Hepatocyte (in vitro differentiated cells): ENCODE data around the gene PLEKHG4B. TPM values are rescaled to one million over a fixed set of nuclear protein-coding genes. Genes with fewer than 3 reads are reported as not detected.

ENCODE experiments used
- DNase-seq: peaks from one replicate; pipeline ENCODE4 v3.0.0-alpha.2; 2016; ENCODE audit warnings: low spot score
- H2AFZ ChIP-seq: fragments of 200-600 bp; sonication (generic); 2 replicates; pipeline ENCODE4 v1.6.0; 2016; ENCODE audit warnings: antibody characterized with exemption, mild to moderate bottlenecking
- H3K27ac ChIP-seq: fragments of 200-600 bp; sonication (generic); 2 replicates; pipeline ENCODE4 v1.5.1; 2016; ENCODE audit warnings: mild to moderate bottlenecking
- H3K27me3 ChIP-seq: fragments of 200-600 bp; sonication (generic); 2 replicates; pipeline ENCODE4 v1.6.1; 2016
- H3K36me3 ChIP-seq: fragments of 200-600 bp; sonication (generic); replicated peaks from 2 replicates; pipeline ENCODE4 v1.5.1; 2016; ENCODE audit warnings: low read depth; ENCODE audit not compliant: insufficient read depth
- H3K4me1 ChIP-seq: fragments of 200-600 bp; sonication (generic); 2 replicates; pipeline ENCODE4 v1.5.1; 2016; ENCODE audit warnings: mild to moderate bottlenecking, moderate library complexity; ENCODE audit not compliant: insufficient read depth
- H3K4me2 ChIP-seq: fragments of 200-600 bp; sonication (generic); 2 replicates; pipeline ENCODE4 v1.6.0; 2016
- H3K4me3 ChIP-seq: fragments of 200-600 bp; sonication (generic); 2 replicates; pipeline ENCODE4 v1.5.1; 2016; ENCODE audit warnings: mild to moderate bottlenecking
- H3K79me2 ChIP-seq: fragments of 200-600 bp; sonication (generic); 2 replicates; pipeline ENCODE4 v1.6.0; 2017; ENCODE audit warnings: mild to moderate bottlenecking
- H3K9me2 ChIP-seq: fragments of 200-600 bp; sonication (generic); replicated peaks from 2 replicates; pipeline ENCODE4 v1.6.0; 2017; ENCODE audit warnings: mild to moderate bottlenecking; ENCODE audit not compliant: insufficient read depth
- H3K9me3 ChIP-seq: fragments of 200-600 bp; sonication (generic); 2 replicates; pipeline ENCODE4 v1.5.1; 2016; ENCODE audit warnings: low read depth, mild to moderate bottlenecking
- H4K20me1 ChIP-seq: fragments of 200-600 bp; sonication (generic); 2 replicates; pipeline ENCODE4 v1.6.0; 2016; ENCODE audit warnings: mild to moderate bottlenecking; ENCODE audit not compliant: insufficient read depth, poor library complexity, severe bottlenecking
- EZH2 ChIP-seq: fragments of 200-600 bp; sonication (generic); IDR thresholded peaks from 2 replicates; pipeline ENCODE4 v1.6.1; 2016; ENCODE audit warnings: antibody characterized with exemption, mild to moderate bottlenecking, borderline replicate concordance
- EZH2phosphoT487 ChIP-seq: fragments of 200-600 bp; sonication (generic); IDR thresholded peaks from one replicate; pipeline ENCODE4 v1.6.1; 2018; ENCODE audit warnings: antibody characterized with exemption, mild to moderate bottlenecking, low read depth, moderate library complexity; ENCODE audit not compliant: unreplicated experiment, severe bottlenecking
- WGBS: methylation state at CpG from one replicate; pipeline ENCODE4 v1.1.6; 2016; ENCODE audit warnings: low lambda C conversion rate; ENCODE audit errors: missing lambda C conversion rate; 5-methylcytosine and 5-hydroxymethylcytosine counted together
- polyA plus RNA-seq: library from polyadenylated mRNA; unstranded; fragments of >200 nt; fragmentation: Nextera tagmentation; extraction: Ambion mirVana; gene quantifications from 2 replicates; pipeline ENCODE4 v1.2.1, GENCODE V29; 2016
- total RNA-seq: library from RNA; depleted of rRNA; stranded (reverse); fragments of >200 nt; gene quantifications from 2 replicates; pipeline ENCODE4 v1.2.3, GENCODE V29; 2014
- TF ChIP-seq, protein P1 (sequence below): fragments of 200-600 bp; sonication (generic); IDR thresholded peaks from 2 replicates; pipeline ENCODE4 v1.5.1; 2016; ENCODE audit warnings: antibody characterized with exemption, mild to moderate bottlenecking; ENCODE audit not compliant: poor library complexity

PLEKHG4B gene
- total and polyA plus RNA-seq, 2 experiments from 2014 or later, result 3.6 to 4.0 TPM

GRCh38 chr5:49953-50544 lies 41.9 kb upstream of the PLEKHG4B start:
- Histone ChIP-seq H3K27me3 (peaks cover 80% of the 10 kb centered on the region), H3K36me3 (no peaks in the 10 kb centered on the region), H3K4me2 (no peak overlapping the region), H2AFZ (no peak overlapping the region), H4K20me1 (no peaks in the 10 kb centered on the region), H3K9me2 (no peaks in the 10 kb centered on the region), H3K4me1 (no peaks in the 10 kb centered on the region), H3K4me3 (no peak overlapping the region), H3K79me2 (no peaks in the 10 kb centered on the region), H3K27ac (no peak overlapping the region), H3K9me3 (no peaks in the 10 kb centered on the region)
- no peak for DNase-seq
- TF ChIP-seq, protein P1, sequence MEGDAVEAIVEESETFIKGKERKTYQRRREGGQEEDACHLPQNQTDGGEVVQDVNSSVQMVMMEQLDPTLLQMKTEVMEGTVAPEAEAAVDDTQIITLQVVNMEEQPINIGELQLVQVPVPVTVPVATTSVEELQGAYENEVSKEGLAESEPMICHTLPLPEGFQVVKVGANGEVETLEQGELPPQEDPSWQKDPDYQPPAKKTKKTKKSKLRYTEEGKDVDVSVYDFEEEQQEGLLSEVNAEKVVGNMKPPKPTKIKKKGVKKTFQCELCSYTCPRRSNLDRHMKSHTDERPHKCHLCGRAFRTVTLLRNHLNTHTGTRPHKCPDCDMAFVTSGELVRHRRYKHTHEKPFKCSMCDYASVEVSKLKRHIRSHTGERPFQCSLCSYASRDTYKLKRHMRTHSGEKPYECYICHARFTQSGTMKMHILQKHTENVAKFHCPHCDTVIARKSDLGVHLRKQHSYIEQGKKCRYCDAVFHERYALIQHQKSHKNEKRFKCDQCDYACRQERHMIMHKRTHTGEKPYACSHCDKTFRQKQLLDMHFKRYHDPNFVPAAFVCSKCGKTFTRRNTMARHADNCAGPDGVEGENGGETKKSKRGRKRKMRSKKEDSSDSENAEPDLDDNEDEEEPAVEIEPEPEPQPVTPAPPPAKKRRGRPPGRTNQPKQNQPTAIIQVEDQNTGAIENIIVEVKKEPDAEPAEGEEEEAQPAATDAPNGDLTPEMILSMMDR, result no peak
- TF ChIP-seq EZH2phosphoT487 (no peak), EZH2 (no peak)
- WGBS, result 91% methylated on average over 8 of the region's 8 CpGs

DNA sequence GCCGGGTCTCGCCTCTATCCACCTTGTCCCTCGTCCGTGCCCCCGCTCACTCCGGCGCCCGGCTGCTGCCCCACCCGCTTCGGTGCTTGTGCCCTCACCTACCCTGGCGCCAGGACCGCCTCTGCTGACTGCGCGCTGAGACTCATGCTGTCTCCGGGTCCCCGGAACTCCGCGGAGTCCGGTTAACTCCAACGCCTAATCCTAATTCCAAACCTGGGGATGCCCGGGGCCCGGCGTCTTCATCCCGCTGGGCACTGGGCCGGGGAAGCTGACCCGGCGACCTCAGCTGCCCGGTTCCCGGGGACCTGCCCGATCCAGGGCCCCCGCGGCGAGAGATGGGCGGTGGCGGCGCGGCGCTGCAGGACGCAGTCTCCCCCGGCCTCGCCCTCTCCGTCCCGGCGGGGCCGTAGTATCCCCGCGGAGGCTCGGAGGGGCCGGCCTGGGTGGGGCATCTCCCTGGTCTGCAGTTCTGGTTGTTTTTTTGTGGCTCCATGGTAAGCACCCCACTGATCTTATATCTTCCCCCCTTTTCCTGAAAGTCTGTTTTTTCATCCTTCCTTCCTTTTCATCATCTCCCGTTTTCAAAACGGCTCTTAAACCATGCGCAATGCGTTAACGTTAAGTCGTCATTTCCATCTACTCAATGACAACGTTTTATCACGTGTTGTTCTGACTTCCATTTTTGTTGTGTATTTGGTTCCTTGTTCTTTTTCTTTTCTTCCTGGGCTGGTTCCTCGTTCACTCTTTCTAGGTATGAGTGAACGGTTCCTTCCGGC lies 41.1 kb upstream of the PLEKHG4B start:
- no peaks in the 10 kb centered on the region for H3K9me2 ChIP-seq
- no peaks in the 10 kb centered on the region for H3K4me1 ChIP-seq
- H3K4me3 ChIP-seq, result no peak overlapping the region
- no peak for DNase-seq
- H3K27ac ChIP-seq, result no peak overlapping the region
- H3K79me2 ChIP-seq, result no peaks in the 10 kb centered on the region
- 26% methylated on average over 60 of the region's 60 CpGs for whole genome bisulfite sequencing
- H3K4me2 ChIP-seq, result peak overlapping the region; percentile 67
- peaks cover 79% of the 10 kb centered on the region for H3K27me3 ChIP-seq
- no peaks in the 10 kb centered on the region for H3K36me3 ChIP-seq
- no peaks in the 10 kb centered on the region for H3K9me3 ChIP-seq
- H2AFZ ChIP-seq, result no peak overlapping the region
- TF ChIP-seq, protein P1, result no peak
- no peak for TF ChIP-seq EZH2phosphoT487
- peak; percentile 74 for TF ChIP-seq EZH2
- H4K20me1 ChIP-seq, result no peaks in the 10 kb centered on the region

- Histone ChIP-seq H3K79me2 (no peaks in the 10 kb centered on the region), H4K20me1 (no peaks in the 10 kb centered on the region), H3K4me2 (peak overlapping the region; percentile 67), H3K27ac (no peak overlapping the region), H3K36me3 (no peaks in the 10 kb centered on the region), H3K4me1 (no peaks in the 10 kb centered on the region), H3K9me3 (no peaks in the 10 kb centered on the region), H3K9me2 (no peaks in the 10 kb centered on the region), H2AFZ (no peak overlapping the region), H3K27me3 (peaks cover 78% of the 10 kb centered on the region), H3K4me3 (no peak overlapping the region)
- TF ChIP-seq EZH2phosphoT487 (peak; percentile 59), EZH2 (peak; percentile 66)
- TF ChIP-seq, protein P1, result no peak
- WGBS, result 17% methylated on average over 24 of the region's 24 CpGs
- DNase-seq, result no peak
Observed at GRCh38 chr5:51500-51823, 40.5 kb upstream of the PLEKHG4B start.
